Upper lobe of left lung (tissue), 6 donors: ENCODE measurements around the gene C10orf71. TPM values are rescaled to one million over a fixed set of nuclear protein-coding genes. Genes with fewer than 3 reads are reported as not detected.

ENCODE experiments used
- ATAC-seq, 2 donors: fragments of 200-7000 bp; cut with Tn5 transposase; one replicate each; pipeline ENCODE4 v1.9.1; 2022; ENCODE audit warnings: mild to moderate bottlenecking in 2 of 2, moderate library complexity in 2 of 2; ENCODE audit not compliant: low FRiP score in 2 of 2
- DNase-seq, 2 donors: peaks; one replicate each; pipeline ENCODE4 v3.0.0-alpha.2; 2019 to 2020
- H3K27ac ChIP-seq, 4 donors: fragments of 200-600 bp; sonication (generic); one replicate each; pipeline ENCODE4 v1.5.1; 2016 to 2019
- H3K27me3 ChIP-seq, 4 donors: fragments of 200-600 bp; sonication (generic); one replicate each; pipeline ENCODE4 v1.5.1; 2017 to 2019
- H3K36me3 ChIP-seq, 4 donors: fragments of 200-600 bp; sonication (generic); one replicate each; pipeline ENCODE4 v1.5.1; 2016 to 2019
- H3K4me1 ChIP-seq, 4 donors: fragments of 200-600 bp; sonication (generic); one replicate each; pipeline ENCODE4 v1.5.1; 2018 to 2019
- H3K4me3 ChIP-seq, 4 donors: fragments of 200-600 bp; sonication (generic); one replicate each; pipeline ENCODE4 v1.5.1; 2017 to 2019; ENCODE audit warnings: mild to moderate bottlenecking in 2 of 4, moderate library complexity in 1 of 4
- H3K9me3 ChIP-seq, 4 donors: fragments of 200-600 bp; sonication (generic); one replicate each; pipeline ENCODE4 v1.5.1; 2018 to 2019
- CTCF ChIP-seq, 6 experiments: fragments of 450-650 bp in 4 of 6; fragments of 200-600 bp in 2 of 6; sonication (generic) in 2 of 6; IDR thresholded peaks; one replicate each; pipeline ENCODE4 v1.5.1; 2016 to 2019; ENCODE audit warnings: antibody characterized with exemption in 6 of 6
- EP300 ChIP-seq, 4 donors: sonication (generic); formaldehyde crosslinking; IDR thresholded peaks; one replicate each; pipeline ENCODE4 v1.5.1; 2017; ENCODE audit warnings: antibody characterized with exemption in 4 of 4, control low read depth in 2 of 4
- POLR2A ChIP-seq, 4 donors: fragments of 450-650 bp; IDR thresholded peaks; one replicate each; pipeline ENCODE4 v1.5.1; 2016 to 2017; ENCODE audit warnings: antibody characterized with exemption in 4 of 4, mild to moderate bottlenecking in 2 of 4
- POLR2AphosphoS5 ChIP-seq, 2 donors: sonication (generic); formaldehyde crosslinking; IDR thresholded peaks; one replicate each; pipeline ENCODE4 v1.5.1; 2017; ENCODE audit warnings: antibody characterized with exemption in 2 of 2
- WGBS, 2 donors: methylation state at CpG; one replicate each; pipeline ENCODE4 v1.1.5; 2017 to 2018; 5-methylcytosine and 5-hydroxymethylcytosine counted together
- total RNA-seq, 6 donors: library from RNA; depleted of rRNA in 4 of 6; stranded (reverse); fragments of >200 nt in 4 of 6; gene quantifications; one replicate each; pipeline versions ENCODE4 v1.1.0 to v1.2.1, GENCODE V29; 2016 to 2021
- donor health status: DM: no; HTN: no; CAD: no; lungs with moderate emphysema.
- donor health status: DM: no; HTN: yes; CAD: no; lungs with severe emphysema.

C10orf71 gene
- total RNA-seq, 6 donors from 2014 or later: not detected

GRCh38 chr10:49318755-49319154 is 19.8 kb downstream of the C10orf71 start:
- DNase-seq (no peak), ATAC-seq (no peak)

DNA sequence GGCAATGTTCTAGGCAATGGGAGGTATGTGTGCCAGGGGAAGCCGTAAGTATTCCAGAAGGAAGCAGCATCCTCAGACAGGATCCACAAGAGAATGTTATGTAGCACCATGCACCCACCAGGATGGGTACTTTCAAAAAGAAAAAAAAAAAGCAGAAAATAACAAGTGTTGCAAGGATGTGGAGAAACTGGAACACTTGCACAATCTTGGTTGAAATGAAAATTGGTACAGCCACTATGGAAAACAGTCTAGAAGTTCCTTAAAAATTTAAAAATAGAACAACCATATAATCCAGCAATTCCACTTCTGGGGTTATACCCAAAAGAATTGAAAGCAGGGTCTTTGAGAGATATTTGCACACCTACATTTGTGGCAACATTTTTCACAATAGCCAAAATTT is 20.2 kb downstream of the C10orf71 start:
- 72 to 88% methylated on average over 1 of the region's 1 CpG for WGBS, 2 donors
- TF ChIP-seq EP300 (IDR thresholded peaks at IDR 0.05) (no peak), POLR2A (IDR thresholded peaks at IDR 0.05) (no peak), POLR2AphosphoS5 (IDR thresholded peaks at IDR 0.05) (no peak), CTCF (IDR thresholded peaks at IDR 0.05) (no peak)

More at GRCh38 chr10:49318755-49319154, 19.8 kb downstream of the C10orf71 start:
- Histone ChIP-seq H3K27ac (no peak overlapping the region), H3K4me1 (peaks cover 0 to 6% (median 0%) of the 10 kb centered on the region in 4 donors), H3K36me3 (no peaks in the 10 kb centered on the region), H3K4me3 (no peak overlapping the region), H3K9me3 (no peaks in the 10 kb centered on the region), H3K27me3 (no peaks in the 10 kb centered on the region)
- TF ChIP-seq POLR2AphosphoS5 (IDR thresholded peaks at IDR 0.05): no peak
- no peak for TF ChIP-seq CTCF (IDR thresholded peaks at IDR 0.05)
- no peak for TF ChIP-seq EP300 (IDR thresholded peaks at IDR 0.05)

GRCh38 chr10:49320191-49320590 is 21.2 kb downstream of the C10orf71 start:
- no peak for ATAC-seq
- no peaks in the 10 kb centered on the region for H3K9me3 ChIP-seq
- no peak for DNase-seq
- WGBS, 2 donors: 88 to 94% methylated on average over 2 of the region's 2 CpGs
- peaks cover 0 to 6% (median 0%) of the 10 kb centered on the region in 4 donors for H3K4me1 ChIP-seq
- no peak overlapping the region for H3K27ac ChIP-seq
- H3K36me3 ChIP-seq: no peaks in the 10 kb centered on the region
- H3K27me3 ChIP-seq: no peaks in the 10 kb centered on the region
- no peak for TF ChIP-seq POLR2AphosphoS5 (IDR thresholded peaks at IDR 0.05)
- no peak overlapping the region for H3K4me3 ChIP-seq

More for the DNA sequence above, 20.2 kb downstream of the C10orf71 start:
- no peak for DNase-seq
- H3K4me3 ChIP-seq: no peak overlapping the region
- H3K9me3 ChIP-seq: no peaks in the 10 kb centered on the region
- ATAC-seq: no peak
- peaks cover 0 to 6% (median 0%) of the 10 kb centered on the region in 4 donors for H3K4me1 ChIP-seq
- no peaks in the 10 kb centered on the region for H3K27me3 ChIP-seq
- H3K27ac ChIP-seq: no peak overlapping the region
- no peaks in the 10 kb centered on the region for H3K36me3 ChIP-seq

GRCh38 chr10:49321021-49321420 is 22.1 kb downstream of the C10orf71 start:
- 62 to 64% methylated on average over 3 of the region's 3 CpGs for WGBS, 2 donors

GRCh38 chr10:49322371-49323170 is 23.6 kb downstream of the C10orf71 start:
- no peak for ATAC-seq
- Histone ChIP-seq H3K9me3 (no peaks in the 10 kb centered on the region), H3K27ac (no peak overlapping the region), H3K4me1 (peaks cover 0 to 6% (median 0%) of the 10 kb centered on the region in 4 donors), H3K27me3 (no peaks in the 10 kb centered on the region), H3K36me3 (no peaks in the 10 kb centered on the region), H3K4me3 (no peak overlapping the region)
- 90 to 93% methylated on average over 21 to 26 of the region's 26 CpGs for WGBS, 2 donors
- no peak for TF ChIP-seq CTCF (IDR thresholded peaks at IDR 0.05)
- no peak for TF ChIP-seq POLR2A (IDR thresholded peaks at IDR 0.05)
- DNase-seq: no peak

More at GRCh38 chr10:49321021-49321420, 22.1 kb downstream of the C10orf71 start:
- DNase-seq: no peak
- TF ChIP-seq EP300 (IDR thresholded peaks at IDR 0.05): no peak
- TF ChIP-seq CTCF (IDR thresholded peaks at IDR 0.05): no peak
- TF ChIP-seq POLR2AphosphoS5 (IDR thresholded peaks at IDR 0.05): no peak
- TF ChIP-seq POLR2A (IDR thresholded peaks at IDR 0.05): no peak
- H3K9me3 ChIP-seq: no peaks in the 10 kb centered on the region
- H3K36me3 ChIP-seq: no peaks in the 10 kb centered on the region
- ATAC-seq: no peak
- no peak overlapping the region for H3K27ac ChIP-seq
- peaks cover 0 to 6% (median 0%) of the 10 kb centered on the region in 4 donors for H3K4me1 ChIP-seq
- H3K27me3 ChIP-seq: no peaks in the 10 kb centered on the region
- no peak overlapping the region for H3K4me3 ChIP-seq
